Ishikawa (cell line): ENCODE data around the gene TRIM56.

Source experiments
- CEBPB ChIP-seq: IDR thresholded peaks from 2 replicates; pipeline ENCODE4 v1.6.1; 2012
- CREB1 ChIP-seq: IDR thresholded peaks from 2 replicates; pipeline ENCODE4 v1.6.1; 2012; ENCODE audit warnings: low read depth
- EGR1 ChIP-seq: IDR thresholded peaks from 2 replicates; pipeline ENCODE4 v1.6.1; 2012
- EP300 ChIP-seq: IDR thresholded peaks from 2 replicates; pipeline ENCODE4 v1.6.1; 2012; ENCODE audit warnings: borderline replicate concordance
- FOXM1 ChIP-seq: IDR thresholded peaks from 2 replicates; pipeline ENCODE4 v1.6.1; 2012; ENCODE audit warnings: low read depth, borderline replicate concordance
- NFIC ChIP-seq: IDR thresholded peaks from 2 replicates; pipeline ENCODE4 v1.6.1; 2012
- RAD21 ChIP-seq: IDR thresholded peaks from 2 replicates; pipeline ENCODE4 v1.6.1; 2012; ENCODE audit warnings: low read depth
- TAF1 ChIP-seq: IDR thresholded peaks from 2 replicates; pipeline ENCODE4 v1.6.1; 2012; ENCODE audit warnings: low read depth, mild to moderate bottlenecking
- TCF12 ChIP-seq: IDR thresholded peaks from 2 replicates; pipeline ENCODE4 v1.6.1; 2012; ENCODE audit warnings: low read depth
- TEAD4 ChIP-seq: IDR thresholded peaks from 2 replicates; pipeline ENCODE4 v1.6.1; 2012
- YY1 ChIP-seq: IDR thresholded peaks from 2 replicates; pipeline ENCODE4 v1.6.1; 2012; ENCODE audit warnings: low read depth
- ZBTB7A ChIP-seq: IDR thresholded peaks from 2 replicates; pipeline ENCODE4 v1.6.1; 2012; ENCODE audit warnings: low read depth
- TF ChIP-seq, protein P1 (sequence below): IDR thresholded peaks from 2 replicates; pipeline ENCODE4 v1.6.1; 2012; ENCODE audit warnings: low read depth, mild to moderate bottlenecking
- TF ChIP-seq, protein P2 (sequence below): IDR thresholded peaks from 2 replicates; pipeline ENCODE4 v1.6.1; 2012
- TF ChIP-seq, protein P3 (sequence below): IDR thresholded peaks from 2 replicates; pipeline ENCODE4 v1.6.1; 2012

Gene TRIM56

DNA sequence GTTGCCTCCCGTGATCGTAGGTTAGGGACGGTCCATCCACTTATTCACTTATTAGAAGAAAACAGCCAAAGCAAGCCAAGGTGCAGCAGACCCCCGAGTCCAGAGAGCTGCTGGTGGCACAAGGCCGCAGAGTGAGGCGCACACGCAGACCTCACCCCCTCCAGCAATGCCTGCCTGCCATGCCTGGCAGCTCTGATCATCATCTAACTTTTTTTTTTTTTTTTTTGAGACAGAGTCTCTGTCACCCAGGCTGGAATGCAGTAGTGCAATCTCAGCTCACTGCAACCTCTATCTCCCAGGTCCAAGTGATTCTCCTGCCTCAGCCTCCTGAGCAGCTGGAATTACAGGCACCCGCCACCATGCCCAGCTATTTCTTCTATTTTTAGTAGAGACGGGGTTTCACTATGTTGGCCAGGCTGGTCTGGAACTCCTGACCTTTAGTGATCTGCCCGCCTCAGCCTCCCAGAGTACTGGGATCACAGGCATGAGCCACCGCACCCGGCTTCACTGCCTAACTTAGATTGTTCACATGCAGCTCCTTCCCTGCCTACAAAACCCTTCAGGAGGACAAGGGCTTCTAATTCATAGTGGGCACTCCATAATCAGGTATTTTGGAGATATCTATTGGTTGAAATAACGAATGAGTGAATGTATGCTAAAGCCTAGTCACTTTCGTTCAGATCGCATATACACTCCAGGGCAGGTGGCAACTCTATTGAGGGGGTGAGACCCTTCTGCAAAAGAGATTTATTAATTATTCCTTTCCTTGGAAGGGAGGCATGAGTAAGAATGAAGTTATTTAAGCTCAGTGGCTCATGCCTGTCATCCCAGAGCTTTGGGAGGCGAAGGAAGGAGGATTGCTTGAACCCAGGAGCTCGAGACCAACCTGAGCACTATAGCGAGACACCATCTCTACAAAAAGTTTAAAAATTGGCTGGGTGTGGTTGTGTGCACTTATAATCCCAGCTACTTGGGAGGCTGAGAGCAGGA is 15.9 kb downstream of the TRIM56 start:
- TF ChIP-seq TCF12 (no peak), NFIC (no peak), YY1 (no peak), TEAD4 (no peak), FOXM1 (no peak), TAF1 (no peak), CEBPB (no peak), CREB1 (no peak), RAD21 (no peak), ZBTB7A (no peak), EP300 (no peak)
- TF ChIP-seq, protein P1, sequence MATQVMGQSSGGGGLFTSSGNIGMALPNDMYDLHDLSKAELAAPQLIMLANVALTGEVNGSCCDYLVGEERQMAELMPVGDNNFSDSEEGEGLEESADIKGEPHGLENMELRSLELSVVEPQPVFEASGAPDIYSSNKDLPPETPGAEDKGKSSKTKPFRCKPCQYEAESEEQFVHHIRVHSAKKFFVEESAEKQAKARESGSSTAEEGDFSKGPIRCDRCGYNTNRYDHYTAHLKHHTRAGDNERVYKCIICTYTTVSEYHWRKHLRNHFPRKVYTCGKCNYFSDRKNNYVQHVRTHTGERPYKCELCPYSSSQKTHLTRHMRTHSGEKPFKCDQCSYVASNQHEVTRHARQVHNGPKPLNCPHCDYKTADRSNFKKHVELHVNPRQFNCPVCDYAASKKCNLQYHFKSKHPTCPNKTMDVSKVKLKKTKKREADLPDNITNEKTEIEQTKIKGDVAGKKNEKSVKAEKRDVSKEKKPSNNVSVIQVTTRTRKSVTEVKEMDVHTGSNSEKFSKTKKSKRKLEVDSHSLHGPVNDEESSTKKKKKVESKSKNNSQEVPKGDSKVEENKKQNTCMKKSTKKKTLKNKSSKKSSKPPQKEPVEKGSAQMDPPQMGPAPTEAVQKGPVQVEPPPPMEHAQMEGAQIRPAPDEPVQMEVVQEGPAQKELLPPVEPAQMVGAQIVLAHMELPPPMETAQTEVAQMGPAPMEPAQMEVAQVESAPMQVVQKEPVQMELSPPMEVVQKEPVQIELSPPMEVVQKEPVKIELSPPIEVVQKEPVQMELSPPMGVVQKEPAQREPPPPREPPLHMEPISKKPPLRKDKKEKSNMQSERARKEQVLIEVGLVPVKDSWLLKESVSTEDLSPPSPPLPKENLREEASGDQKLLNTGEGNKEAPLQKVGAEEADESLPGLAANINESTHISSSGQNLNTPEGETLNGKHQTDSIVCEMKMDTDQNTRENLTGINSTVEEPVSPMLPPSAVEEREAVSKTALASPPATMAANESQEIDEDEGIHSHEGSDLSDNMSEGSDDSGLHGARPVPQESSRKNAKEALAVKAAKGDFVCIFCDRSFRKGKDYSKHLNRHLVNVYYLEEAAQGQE = no peak
- TF ChIP-seq, protein P2, sequence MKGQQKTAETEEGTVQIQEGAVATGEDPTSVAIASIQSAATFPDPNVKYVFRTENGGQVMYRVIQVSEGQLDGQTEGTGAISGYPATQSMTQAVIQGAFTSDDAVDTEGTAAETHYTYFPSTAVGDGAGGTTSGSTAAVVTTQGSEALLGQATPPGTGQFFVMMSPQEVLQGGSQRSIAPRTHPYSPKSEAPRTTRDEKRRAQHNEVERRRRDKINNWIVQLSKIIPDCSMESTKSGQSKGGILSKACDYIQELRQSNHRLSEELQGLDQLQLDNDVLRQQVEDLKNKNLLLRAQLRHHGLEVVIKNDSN = no peak

DNA sequence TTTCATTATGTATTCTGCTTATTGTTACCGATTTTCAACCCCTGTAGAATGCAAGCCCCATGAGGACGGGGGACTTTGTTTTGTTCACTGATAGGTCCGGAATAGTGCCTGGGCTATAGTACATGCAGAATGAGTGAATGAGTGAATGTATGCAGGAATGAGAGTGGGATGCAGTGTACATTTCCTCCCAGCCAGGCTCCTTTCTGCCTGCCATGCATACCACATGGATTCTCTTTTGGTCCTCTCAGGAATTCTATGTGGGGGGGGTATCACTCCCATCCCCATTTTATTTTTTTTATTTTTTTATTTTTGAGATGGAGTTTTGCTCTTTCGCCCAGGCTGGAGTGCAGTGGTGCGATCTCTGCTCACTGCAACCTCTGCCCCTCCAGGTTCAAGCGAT is 16.7 kb downstream of the TRIM56 start:
- TF ChIP-seq TCF12 = no peak
- TF ChIP-seq RAD21 = no peak
- no peak for TF ChIP-seq FOXM1
- no peak for TF ChIP-seq YY1
- TF ChIP-seq, protein P1 = no peak
- no peak for TF ChIP-seq TAF1
- no peak for TF ChIP-seq NFIC
- TF ChIP-seq EGR1 = no peak
- TF ChIP-seq ZBTB7A = no peak
- TF ChIP-seq, protein P2 = no peak
- no peak for TF ChIP-seq CREB1
- no peak for TF ChIP-seq TEAD4
- no peak for TF ChIP-seq CEBPB

DNA sequence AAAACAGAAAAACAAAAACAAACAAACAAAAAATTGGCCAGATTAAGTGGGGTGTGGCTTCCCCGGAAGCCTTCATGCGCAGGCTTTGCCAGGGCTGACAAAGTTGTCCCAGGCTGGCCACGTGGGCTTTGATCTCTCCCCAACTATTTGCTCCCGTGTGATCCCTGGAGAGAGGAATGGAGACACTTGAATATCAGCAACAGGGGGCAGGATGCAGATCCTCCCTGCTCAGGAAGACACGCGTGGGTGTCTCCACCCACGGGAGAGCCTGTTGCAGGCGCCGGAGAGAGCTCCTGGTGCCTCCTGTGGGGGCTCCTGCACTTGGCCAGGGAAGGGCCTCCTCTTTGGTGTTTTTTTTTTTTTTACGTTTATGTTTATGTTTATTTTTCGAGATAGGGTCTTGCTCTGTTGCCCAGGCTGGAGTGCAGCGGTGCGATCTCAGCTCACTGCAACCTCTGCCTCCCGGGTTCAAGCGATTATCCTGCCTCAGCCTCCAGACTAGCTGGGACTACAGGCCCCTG is 19.0 kb downstream of the TRIM56 start:
- TF ChIP-seq CEBPB = no peak
- TF ChIP-seq RAD21 = no peak
- TF ChIP-seq, protein P2 = no peak
- no peak for TF ChIP-seq CREB1
- no peak for TF ChIP-seq EGR1
- no peak for TF ChIP-seq TCF12
- no peak for TF ChIP-seq TEAD4
- TF ChIP-seq, protein P1 = no peak
- TF ChIP-seq ZBTB7A = no peak
- no peak for TF ChIP-seq YY1
- TF ChIP-seq FOXM1 = no peak
- no peak for TF ChIP-seq NFIC
- no peak for TF ChIP-seq EP300
- TF ChIP-seq TAF1 = no peak
- TF ChIP-seq, protein P3, sequence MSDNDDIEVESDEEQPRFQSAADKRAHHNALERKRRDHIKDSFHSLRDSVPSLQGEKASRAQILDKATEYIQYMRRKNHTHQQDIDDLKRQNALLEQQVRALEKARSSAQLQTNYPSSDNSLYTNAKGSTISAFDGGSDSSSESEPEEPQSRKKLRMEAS = no peak
